Heart left ventricle (tissue), 13 donors: Measurements from ENCODE around the gene TNS4.

Source experiments
- POLR2A ChIP-seq, 2 donors: fragments of 450-650 bp; IDR thresholded peaks; one replicate each; pipeline ENCODE4 v1.6.1; 2017; ENCODE audit warnings: antibody characterized with exemption in 2 of 2, mild to moderate bottlenecking in 2 of 2, moderate library complexity in 2 of 2
- TF ChIP-seq, protein P1 (sequence below), 12 donors: fragments of 200-600 bp; sonication (generic) in 4 of 12; IDR thresholded peaks; one replicate each; pipeline versions ENCODE4 v1.5.0 to v1.8.0; 2018 to 2022; ENCODE audit warnings: antibody characterized with exemption in 12 of 12, mild to moderate bottlenecking in 5 of 12
- donor health status: ischemic (EF 13 %, LVEDD 7.1; RV severe dilation, severe dysfunction).
- donor health status: DM: no; HTN: yes; CAD: no.
- donor health status: DM: no; HTN: no; CAD: no.
- donor health status: ischemic (EF 25% LVEDD 6.9; RV normal size, moderate dysfunction).
- donor health status: ischemic (EF 25% LVEDD 5.7; RV mildly dilated, moderate dysfunction).
- donor health status: ischemic (EF 35%, LVEDD 5.7; RV mildly dilated, moderate dysfunction).
- donor health status: nonischemic (EF 11% LVEDD 7.7; RV severe dilation, severe dysfunction).
- donor health status: DM: yes; HTN: yes; CAD: no.
- donor health status: PGD.
- donor health status: ischemic (EF 29% LVEDD 5.4; RV normal size, mild dysfunction).
- donor health status: nonischemic (EF 23%, LVEDD 6.1; RV moderate dilation, normal function).

DNA sequence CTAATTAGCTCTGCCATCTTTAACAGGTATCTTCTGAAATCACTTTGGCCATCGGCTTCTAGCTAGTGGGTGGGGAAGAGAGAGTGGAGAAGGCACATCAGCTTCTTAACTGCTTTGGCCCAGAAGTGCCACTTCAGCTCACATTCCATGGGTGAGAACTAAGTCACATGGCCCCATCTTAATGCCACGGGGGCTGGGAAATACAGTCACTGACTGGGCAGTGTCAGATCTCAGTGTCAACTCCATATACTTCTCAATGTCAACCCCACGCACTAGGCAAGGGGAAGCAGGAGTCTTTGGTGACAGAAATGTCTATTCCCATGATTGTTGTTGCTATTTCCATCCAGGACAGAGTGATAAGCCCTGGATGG is 34.5 kb upstream of the TNS4 start:
- no peak for TF ChIP-seq POLR2A (IDR thresholded peaks at IDR 0.05)
- TF ChIP-seq, protein P1, sequence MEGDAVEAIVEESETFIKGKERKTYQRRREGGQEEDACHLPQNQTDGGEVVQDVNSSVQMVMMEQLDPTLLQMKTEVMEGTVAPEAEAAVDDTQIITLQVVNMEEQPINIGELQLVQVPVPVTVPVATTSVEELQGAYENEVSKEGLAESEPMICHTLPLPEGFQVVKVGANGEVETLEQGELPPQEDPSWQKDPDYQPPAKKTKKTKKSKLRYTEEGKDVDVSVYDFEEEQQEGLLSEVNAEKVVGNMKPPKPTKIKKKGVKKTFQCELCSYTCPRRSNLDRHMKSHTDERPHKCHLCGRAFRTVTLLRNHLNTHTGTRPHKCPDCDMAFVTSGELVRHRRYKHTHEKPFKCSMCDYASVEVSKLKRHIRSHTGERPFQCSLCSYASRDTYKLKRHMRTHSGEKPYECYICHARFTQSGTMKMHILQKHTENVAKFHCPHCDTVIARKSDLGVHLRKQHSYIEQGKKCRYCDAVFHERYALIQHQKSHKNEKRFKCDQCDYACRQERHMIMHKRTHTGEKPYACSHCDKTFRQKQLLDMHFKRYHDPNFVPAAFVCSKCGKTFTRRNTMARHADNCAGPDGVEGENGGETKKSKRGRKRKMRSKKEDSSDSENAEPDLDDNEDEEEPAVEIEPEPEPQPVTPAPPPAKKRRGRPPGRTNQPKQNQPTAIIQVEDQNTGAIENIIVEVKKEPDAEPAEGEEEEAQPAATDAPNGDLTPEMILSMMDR (IDR thresholded peaks at IDR 0.05): no peak
